ENCODE results near the gene WDR90.

The WDR90 gene

GRCh38 chr16:704047-704446 is 54.9 kb downstream of the WDR90 start:
- TF ChIP-seq CTCF (IDR thresholded peaks at IDR 0.05) = no peak
- H3K27ac ChIP-seq = no peak overlapping the region
- no peak overlapping the region for H3K4me3 ChIP-seq
- DNase-seq (ENCODE audit: low spot score) = no peak

DNA sequence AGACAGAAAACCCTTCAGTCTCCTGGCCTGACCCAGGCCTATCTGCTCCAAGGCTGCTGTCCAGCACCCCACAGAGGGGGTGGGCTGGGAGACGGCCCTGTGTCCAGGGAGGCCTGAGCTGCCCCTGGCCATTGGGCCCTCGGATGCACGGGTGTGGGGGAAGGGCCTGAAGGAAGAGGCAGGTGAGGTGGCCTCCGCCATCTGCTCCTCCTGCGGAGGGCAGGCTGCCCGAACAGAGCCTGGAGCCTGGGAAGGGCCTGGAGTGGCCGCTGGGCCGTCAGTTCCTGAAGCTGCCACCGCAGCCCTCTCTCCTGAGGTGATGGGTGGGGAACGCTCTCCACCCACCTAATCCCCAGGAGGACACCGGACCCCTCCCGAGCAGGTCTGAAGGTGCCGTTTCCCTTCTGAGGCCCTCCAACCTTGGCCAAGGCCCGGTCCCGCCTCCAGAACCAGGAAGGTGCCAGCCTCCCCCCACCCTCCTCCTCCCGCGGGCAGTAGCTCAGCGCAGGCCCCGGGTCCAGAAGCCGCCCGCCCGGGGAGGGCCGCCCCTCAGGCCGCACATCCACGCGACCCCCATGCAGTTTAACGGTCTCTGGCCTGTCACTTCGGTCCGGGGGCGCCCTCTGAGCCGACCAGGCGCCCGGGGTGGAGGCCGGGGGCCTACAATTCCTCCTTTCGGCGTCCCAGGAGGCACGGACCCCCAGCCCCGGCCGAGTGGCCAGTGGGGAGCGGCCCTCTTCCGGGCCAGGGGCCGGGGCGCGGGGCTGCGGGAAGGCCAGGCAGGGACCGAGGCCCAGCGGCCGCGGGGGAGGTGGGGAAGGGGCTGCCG is 55.6 kb downstream of the WDR90 start:
- no peak for TF ChIP-seq CTCF (IDR thresholded peaks at IDR 0.05)
- no peak for DNase-seq (ENCODE audit: low spot score)
- Histone ChIP-seq H3K27ac (no peak overlapping the region), H3K4me3 (peak overlapping the region; percentile 57)

DNA sequence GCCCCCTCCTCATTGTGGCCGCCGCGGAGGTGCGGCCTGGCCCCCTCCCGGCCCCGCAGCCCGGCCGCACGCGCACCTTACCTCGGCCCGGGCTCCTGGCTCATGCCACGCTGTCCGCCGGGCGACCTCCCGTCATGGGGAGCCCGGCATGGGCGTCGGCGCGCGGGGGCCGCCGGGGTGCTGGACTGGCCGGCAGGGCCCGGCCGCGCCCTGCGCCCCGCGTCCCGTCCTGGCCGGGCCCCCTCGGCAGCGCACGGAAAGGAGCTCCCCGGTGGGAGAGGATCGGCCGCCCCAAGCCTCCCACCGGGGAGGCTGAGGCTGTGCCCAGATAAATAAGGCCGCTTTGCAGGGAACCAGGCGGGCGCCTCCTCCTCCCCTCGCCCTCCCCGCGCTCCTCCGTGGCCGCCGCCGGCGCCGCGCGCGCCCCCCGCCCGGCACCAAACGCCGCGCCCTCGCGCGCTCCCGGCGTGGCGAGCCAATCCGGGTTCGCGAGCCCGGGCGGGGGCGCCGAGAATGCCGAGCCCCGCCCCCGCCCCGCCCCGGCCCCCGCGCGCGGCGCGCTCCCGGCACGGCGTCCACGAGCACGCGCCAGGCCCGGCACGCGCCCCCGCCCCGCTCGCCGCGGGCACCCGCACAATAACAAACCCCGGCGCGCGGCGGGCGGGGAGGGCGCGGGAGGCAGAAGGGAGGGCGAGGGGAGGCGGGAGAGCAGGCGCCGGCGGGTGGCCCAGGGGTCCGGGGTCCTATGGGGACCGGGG is 56.4 kb downstream of the WDR90 start, which contains the start of gene FBXL16:
FBXL16 (minus strand) TSS at position 371 of the 758 bp plus-strand sequence. CDS start 8,396 bp downstream, outside the sequence.
- H3K27ac ChIP-seq = no peak within 1 kb of the TSS
- no peak for DNase-seq (ENCODE audit: low spot score)
- TF ChIP-seq CTCF (IDR thresholded peaks at IDR 0.05) = no peak
- H3K4me3 ChIP-seq = peak within 1 kb of the TSS; percentile 57

DNA sequence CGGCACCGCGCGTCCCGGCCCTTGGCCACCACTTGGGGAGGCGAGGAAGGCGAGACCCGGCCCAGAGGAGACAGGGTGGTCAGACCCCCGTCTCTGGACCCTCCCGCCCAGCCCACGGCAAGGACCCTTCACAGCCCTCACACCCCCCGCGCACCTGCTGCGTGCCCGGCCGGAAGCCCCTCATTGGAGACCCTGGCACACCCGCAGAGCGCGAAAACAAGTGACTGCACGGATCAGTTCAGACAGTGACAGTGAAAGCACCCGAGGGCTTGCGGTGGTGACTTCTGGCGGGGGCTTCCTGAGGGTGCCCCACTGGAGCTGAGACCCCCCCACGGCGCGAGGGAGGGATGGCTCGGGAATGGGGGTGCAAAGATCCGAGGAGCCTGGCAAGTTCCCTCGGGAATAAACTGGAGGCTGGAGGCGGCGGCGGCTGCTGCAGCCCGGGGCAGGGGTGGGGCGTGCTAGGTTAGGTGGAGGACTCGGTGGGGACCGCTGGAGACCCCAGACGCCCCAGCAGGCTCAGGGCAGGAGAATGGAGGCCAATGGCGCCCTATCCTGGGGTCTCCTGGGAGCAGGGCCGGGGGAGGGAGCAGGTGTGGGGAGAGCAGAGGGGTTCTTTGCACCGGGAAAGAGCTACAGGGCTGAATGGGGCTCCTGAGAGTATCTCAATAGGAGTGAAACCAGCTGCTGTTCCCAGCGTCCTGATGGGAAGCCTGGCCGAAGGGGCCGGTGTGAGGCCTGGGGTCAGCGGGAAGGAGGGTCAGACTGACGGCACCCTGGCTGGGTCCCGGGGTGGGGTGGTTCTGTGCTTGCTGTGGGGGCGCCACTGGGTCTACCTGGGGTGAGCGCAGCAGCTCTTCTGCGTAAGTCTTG is 57.3 kb downstream of the WDR90 start:
- H3K4me3 ChIP-seq = peak overlapping the region; percentile 57
- no peak for DNase-seq (ENCODE audit: low spot score)

GRCh38 chr16:707062-707538 is 57.9 kb downstream of the WDR90 start:
- Histone ChIP-seq H3K4me3 (no peak overlapping the region), H3K27ac (no peak overlapping the region)
- no peak for DNase-seq (ENCODE audit: low spot score)
- no peak for TF ChIP-seq CTCF (IDR thresholded peaks at IDR 0.05)

More for the DNA sequence above, 57.3 kb downstream of the WDR90 start:
- no peak for TF ChIP-seq CTCF (IDR thresholded peaks at IDR 0.05)
- no peak overlapping the region for H3K27ac ChIP-seq

DNA sequence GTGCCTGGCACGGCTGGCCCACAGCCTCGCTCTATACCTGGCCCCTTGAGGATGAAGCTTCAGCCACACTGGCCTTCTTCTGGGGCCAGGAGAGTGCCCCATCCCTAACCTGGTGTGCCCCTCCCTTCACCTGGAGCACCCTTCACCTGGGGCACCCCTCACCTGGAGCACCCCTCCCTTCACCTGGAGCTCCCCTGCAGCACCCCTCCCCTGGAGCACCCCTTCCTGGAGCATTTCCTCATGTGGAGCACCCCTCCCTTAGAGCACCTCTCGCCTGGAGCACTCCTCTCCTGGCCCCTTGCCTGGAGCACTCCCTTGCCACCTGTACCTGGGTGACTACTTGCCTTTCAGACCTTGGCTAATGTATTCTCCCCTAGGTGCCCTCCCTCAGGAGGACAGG is 58.9 kb downstream of the WDR90 start:
- Histone ChIP-seq H3K4me3 (no peak overlapping the region), H3K27ac (no peak overlapping the region)
- no peak for TF ChIP-seq CTCF (IDR thresholded peaks at IDR 0.05)
- no peak for DNase-seq (ENCODE audit: low spot score)

Measured in coronary artery (tissue), 2 donors.